Left ventricle myocardium superior (tissue), 1 donor: Measurements from ENCODE around the gene SLC16A12. TPM values are rescaled to one million over a fixed set of nuclear protein-coding genes. Genes with fewer than 3 reads are reported as not detected.
"Not testable (repeated sequence)": the region's sequence is repeated elsewhere in the genome, so short reads cannot be mapped to it uniquely, and the experiment has no call there.

Source experiments
- ATAC-seq: fragments of 200-7000 bp; cut with Tn5 transposase; one replicate; pipeline ENCODE4 v1.9.1; 2020; ENCODE audit warnings: mild to moderate bottlenecking, moderate library complexity
- DNase-seq: peaks from one replicate; pipeline ENCODE4 v3.0.0-alpha.2; 2020
- intact Hi-C: fragments of 100-400 bp; cut with micrococcal nuclease; formaldehyde crosslinking; loops from one replicate; pipeline ENCODE4 v1.11.0; 2022
- total RNA-seq: library from RNA; stranded (reverse); fragmentation: NEBNext Ultra II Directional; extraction: Animal tissue kit (Norgen Biotek cat#: 25700); gene quantifications from one replicate; pipeline ENCODE4 v1.2.1, GENCODE V29; 2021
- donor health status: DM: no; HTN: yes; CAD: no; lungs with severe emphysema.

Gene SLC16A12
- total RNA-seq, 1 donor from 2014 or later: 1.1 TPM

GRCh38 chr10:89444819-89445218, 90.6 kb downstream of the SLC16A12 start:
- DNase-seq, ATAC-seq, intact Hi-C loops: not testable (repeated sequence)

GRCh38 chr10:89442289-89442688, 93.1 kb downstream of the SLC16A12 start:
- intact Hi-C loops: no loop called here
- DNase-seq (no peak), ATAC-seq (no peak)

- intact Hi-C loops: no loop called here
- ATAC-seq: peak; percentile 97
- peak; percentile 75 for DNase-seq
Observed at GRCh38 chr10:89440226-89441009, 95.0 kb downstream of the SLC16A12 start.

- intact Hi-C loops: no loop called here
- ATAC-seq: no peak
- DNase-seq: no peak
Observed at GRCh38 chr10:89438525-89438924, 96.9 kb downstream of the SLC16A12 start.

GRCh38 chr10:89431977-89432376, 103.4 kb downstream of the SLC16A12 start:
- no peak for DNase-seq
- peak; percentile 49 for ATAC-seq
- intact Hi-C loops: loop anchor here (5.0 kb wide), 1 partner anchor 120 kb away; no protein-coding TSS in a partner anchor

- ATAC-seq: peak; percentile 77
- intact Hi-C loops: loop anchor here (5.0 kb wide), 1 partner anchor 133 kb away; no protein-coding TSS in a partner anchor
Observed at GRCh38 chr10:89428877-89429276, 106.5 kb downstream of the SLC16A12 start.

GRCh38 chr10:89427629-89428028, 107.8 kb downstream of the SLC16A12 start:
- intact Hi-C loops: loop anchor here (5.0 kb wide), 1 partner anchor 135 kb away; no protein-coding TSS in a partner anchor
- DNase-seq (no peak), ATAC-seq (no peak)

More at GRCh38 chr10:89428877-89429276, 106.5 kb downstream of the SLC16A12 start:
- no peak for DNase-seq

- no peak for DNase-seq
- peak; percentile 70 for ATAC-seq
- intact Hi-C loops: loop anchor here (5.0 kb wide), 1 partner anchor 136 kb away; no protein-coding TSS in a partner anchor
Observed at GRCh38 chr10:89426230-89426868, 109.0 kb downstream of the SLC16A12 start.

- intact Hi-C loops: loop anchor here (5.0 kb wide), 1 partner anchor 137 kb away; no protein-coding TSS in a partner anchor
- ATAC-seq (no peak), DNase-seq (no peak)
Observed at GRCh38 chr10:89425000-89425399, 110.4 kb downstream of the SLC16A12 start.

GRCh38 chr10:89421018-89421476, 114.3 kb downstream of the SLC16A12 start:
- intact Hi-C loops: no loop called here
- ATAC-seq (no peak), DNase-seq (no peak)

- no peak for DNase-seq
- ATAC-seq: no peak
- intact Hi-C loops: no loop called here
Observed at GRCh38 chr10:89419548-89419947, 115.8 kb downstream of the SLC16A12 start.

- DNase-seq: no peak
- intact Hi-C loops: no loop called here
- ATAC-seq: no peak
Observed at GRCh38 chr10:89416465-89416864, 118.9 kb downstream of the SLC16A12 start.

GRCh38 chr10:89414879-89415821, 120.2 kb downstream of the SLC16A12 start:
- peak; percentile 79 for ATAC-seq
- intact Hi-C loops: no loop called here
- peak; percentile 70 for DNase-seq

GRCh38 chr10:89414146-89414878, 121.1 kb downstream of the SLC16A12 start, which contains the start of gene IFIT5:
IFIT5 (plus strand) TSS chr10:89414568; CDS start chr10:89414799, 231 bp downstream.
- DNase-seq (peak; percentile 88), ATAC-seq (peak; percentile 95)
- intact Hi-C loops: no loop called here

- intact Hi-C loops: no loop called here
- ATAC-seq (no peak), DNase-seq (no peak)
Observed at GRCh38 chr10:89413398-89413912, 121.9 kb downstream of the SLC16A12 start.

- DNase-seq, intact Hi-C loops, ATAC-seq: not testable (repeated sequence)
Observed at GRCh38 chr10:89412276-89412675, 123.1 kb downstream of the SLC16A12 start.

GRCh38 chr10:89411135-89411534, 124.3 kb downstream of the SLC16A12 start:
- ATAC-seq, intact Hi-C loops, DNase-seq: not testable (repeated sequence)

- intact Hi-C loops, ATAC-seq, DNase-seq: not testable (repeated sequence)
Observed at GRCh38 chr10:89410551-89410950, 124.8 kb downstream of the SLC16A12 start.
